H9 (cell line): ENCODE measurements around the gene OPN5. TPM values are rescaled to one million over a fixed set of nuclear protein-coding genes. Genes with fewer than 3 reads are reported as not detected.
A peak's percentile ranks its signal among the peaks of the same experiment; 100 is the strongest.

Experiments used
- DNase-seq: peaks from one replicate; pipeline ENCODE4 v3.0.0-alpha.2; 2017
- H2AFZ ChIP-seq: one replicate; pipeline ENCODE4 v1.6.1; 2013; ENCODE audit warnings: mild to moderate bottlenecking, low read length, control low read depth, moderate library complexity
- H2AK5ac ChIP-seq: 2 replicates; pipeline ENCODE4 v1.6.1; 2013; ENCODE audit warnings: low read length, control low read depth, mixed read lengths; ENCODE audit not compliant: insufficient read length
- H2BK120ac ChIP-seq: one replicate; pipeline ENCODE4 v1.6.1; 2013; ENCODE audit warnings: low read depth, mild to moderate bottlenecking, low read length, control low read depth, inconsistent platforms; ENCODE audit not compliant: poor library complexity, severe bottlenecking
- H2BK12ac ChIP-seq: 2 replicates; pipeline ENCODE4 v1.6.1; 2013; ENCODE audit warnings: low read length, control low read depth, mixed read lengths, low read depth; ENCODE audit not compliant: insufficient read length
- H2BK15ac ChIP-seq: 2 replicates; pipeline ENCODE4 v1.6.1; 2013; ENCODE audit warnings: low read depth, low read length, control low read depth
- H2BK20ac ChIP-seq: one replicate; pipeline ENCODE4 v1.6.1; 2013; ENCODE audit warnings: low read depth, mild to moderate bottlenecking, low read length, control low read depth, inconsistent platforms; ENCODE audit not compliant: poor library complexity, severe bottlenecking
- H2BK5ac ChIP-seq: 2 replicates; pipeline ENCODE4 v1.6.1; 2013; ENCODE audit warnings: low read length, control low read depth, mixed read lengths; ENCODE audit not compliant: insufficient read length
- H3K14ac ChIP-seq: 2 replicates; pipeline ENCODE4 v1.6.1; 2013; ENCODE audit warnings: low read length, control low read depth; ENCODE audit not compliant: insufficient read depth
- H3K18ac ChIP-seq: 2 replicates; pipeline ENCODE4 v1.6.1; 2013; ENCODE audit warnings: low read depth, mild to moderate bottlenecking, mixed read lengths, low read length, control low read depth; ENCODE audit not compliant: insufficient read length
- H3K23ac ChIP-seq: 2 replicates; pipeline ENCODE4 v1.6.1; 2013; ENCODE audit warnings: low read length, control low read depth, mixed read lengths, low read depth; ENCODE audit not compliant: insufficient read length
- H3K23me2 ChIP-seq: 2 replicates; pipeline ENCODE4 v1.6.1; 2013; ENCODE audit warnings: low read depth, mild to moderate bottlenecking, mixed read lengths, low read length, control low read depth; ENCODE audit not compliant: insufficient read length, poor library complexity, severe bottlenecking
- H3K27ac ChIP-seq: 2 replicates; pipeline ENCODE4 v1.5.1; 2013; ENCODE audit warnings: low read length, control low read depth, mixed read lengths, low read depth; ENCODE audit not compliant: insufficient read length
- H3K27me3 ChIP-seq: 2 replicates; pipeline ENCODE4 v1.6.1; 2013; ENCODE audit warnings: low read length, control low read depth, inconsistent platforms; ENCODE audit not compliant: insufficient read depth
- H3K4ac ChIP-seq: 2 replicates; pipeline ENCODE4 v1.6.1; 2013; ENCODE audit warnings: low read depth, mild to moderate bottlenecking, control low read depth, inconsistent platforms, low read length, moderate library complexity
- H3K4me1 ChIP-seq: 2 replicates; pipeline ENCODE4 v1.6.1; 2013; ENCODE audit warnings: low read length, control low read depth, inconsistent platforms; ENCODE audit not compliant: insufficient read depth
- H3K4me2 ChIP-seq: 2 replicates; pipeline ENCODE4 v1.6.1; 2013; ENCODE audit warnings: low read length, control low read depth, mixed read lengths; ENCODE audit not compliant: insufficient read length, insufficient read depth
- H3K56ac ChIP-seq: 2 replicates; pipeline ENCODE4 v1.6.1; 2013; ENCODE audit warnings: low read depth, mild to moderate bottlenecking, mixed read lengths, low read length, control low read depth; ENCODE audit not compliant: insufficient read length
- H3K79me1 ChIP-seq: 2 replicates; pipeline ENCODE4 v1.6.1; 2013; ENCODE audit warnings: low read depth, mild to moderate bottlenecking, moderate library complexity, low read length, control low read depth, inconsistent platforms; ENCODE audit not compliant: insufficient read depth, poor library complexity, severe bottlenecking
- H3K79me2 ChIP-seq: 2 replicates; pipeline ENCODE4 v1.6.1; 2013; ENCODE audit warnings: low read length, control low read depth, inconsistent platforms; ENCODE audit not compliant: insufficient read depth
- H3K9ac ChIP-seq: 2 replicates; pipeline ENCODE4 v1.6.1; 2013; ENCODE audit warnings: low read length, control low read depth, mixed read lengths; ENCODE audit not compliant: insufficient read length; ENCODE audit errors: extremely low read depth
- H3K9me3 ChIP-seq: one replicate; pipeline ENCODE4 v1.6.1; 2013; ENCODE audit warnings: low read depth, low read length, inconsistent platforms; ENCODE audit not compliant: control insufficient read depth
- H3T11ph ChIP-seq: one replicate; pipeline ENCODE4 v1.6.1; 2013; ENCODE audit warnings: mild to moderate bottlenecking, low read length, control low read depth, inconsistent platforms
- H4K20me1 ChIP-seq: one replicate; pipeline ENCODE4 v1.6.1; 2013; ENCODE audit not compliant: control insufficient read depth, insufficient read length, insufficient read depth
- H4K5ac ChIP-seq: 2 replicates; pipeline ENCODE4 v1.6.1; 2013; ENCODE audit warnings: low read depth, mild to moderate bottlenecking, mixed read lengths, low read length, control low read depth; ENCODE audit not compliant: insufficient read length
- H4K8ac ChIP-seq: replicated peaks from 2 replicates; pipeline ENCODE4 v1.6.1; 2013; ENCODE audit warnings: low read length, control low read depth, mixed read lengths, low read depth; ENCODE audit not compliant: insufficient read length
- H4K91ac ChIP-seq: 2 replicates; pipeline ENCODE4 v1.6.1; 2013; ENCODE audit warnings: low read depth, mild to moderate bottlenecking, moderate library complexity, mixed read lengths, low read length, control low read depth; ENCODE audit not compliant: insufficient read length
- H3K27ac Mint-ChIP-seq, 3 experiments: 2 replicates in 2 of 3; 3 replicates in 1 of 3; pipeline ENCODE4 v1.8.0; 2020 to 2021; ENCODE audit warnings: mixed read lengths in 3 of 3, mild to moderate bottlenecking in 1 of 3, moderate library complexity in 1 of 3
- H3K27me3 Mint-ChIP-seq: 2 replicates; pipeline ENCODE4 v1.8.0; 2021; ENCODE audit warnings: low read depth, mild to moderate bottlenecking, moderate library complexity, mixed read lengths
- H3K36me3 Mint-ChIP-seq, 3 experiments: 2 replicates in 2 of 3; 3 replicates in 1 of 3; pipeline ENCODE4 v1.8.0; 2020 to 2021; ENCODE audit warnings: low read depth in 3 of 3, mixed read lengths in 3 of 3; ENCODE audit not compliant: insufficient read depth in 1 of 3
- H3K4me1 Mint-ChIP-seq, 2 experiments: 2 replicates each; pipeline ENCODE4 v1.8.0; 2020; ENCODE audit warnings: mixed read lengths in 2 of 2
- H3K4me3 Mint-ChIP-seq, 2 experiments: 2 replicates in 1 of 2; 3 replicates in 1 of 2; pipeline ENCODE4 v1.8.0; 2020 to 2021; ENCODE audit warnings: mild to moderate bottlenecking in 2 of 2, mixed read lengths in 2 of 2, moderate library complexity in 1 of 2
- H3K9me3 Mint-ChIP-seq, 2 experiments: 2 replicates in 1 of 2; 3 replicates in 1 of 2; pipeline ENCODE4 v1.8.0; 2020; ENCODE audit warnings: mild to moderate bottlenecking in 2 of 2, mixed read lengths in 2 of 2, moderate library complexity in 1 of 2
- WGBS: extraction: QIAGEN DNeasy Blood & Tissue Kit; methylation state at CpG from one replicate; pipeline ENCODE4 v1.1.7; 2013; ENCODE audit warnings: missing lambda C conversion rate, low lambda C conversion rate, mixed read lengths; ENCODE audit not compliant: insufficient read length; ENCODE audit errors: extremely low coverage; 5-methylcytosine and 5-hydroxymethylcytosine counted together
- total RNA-seq: library from RNA; stranded (reverse); gene quantifications from 2 replicates; pipeline ENCODE4 v1.2.1, GENCODE V29; 2021
- TF ChIP-seq, protein P1 (sequence below): fragments of 200-600 bp; sonication (generic); conservative IDR thresholded peaks from 3 replicates; pipeline ENCODE4 v1.8.0; 2021; ENCODE audit warnings: antibody characterized with exemption, mild to moderate bottlenecking

OPN5 gene
- total RNA-seq, 1 experiment from 2014 or later: not detected

DNA sequence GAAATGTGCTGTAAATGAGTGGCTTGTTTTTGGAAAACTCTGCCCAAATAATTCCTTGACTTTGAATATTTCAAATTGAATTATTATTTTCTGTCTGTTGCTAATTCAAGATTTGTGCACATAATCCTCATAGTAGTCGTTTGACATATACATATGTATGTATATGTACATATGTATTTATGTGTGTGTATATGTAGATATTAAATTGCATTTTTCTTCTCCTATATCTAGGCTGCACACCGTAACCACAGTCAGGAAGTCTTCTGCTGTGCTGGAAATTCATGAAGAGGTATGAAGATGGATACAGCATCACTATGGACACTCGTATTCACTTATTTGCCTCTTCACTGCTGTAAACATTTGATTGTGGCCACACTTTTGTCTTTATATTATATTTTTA, 29.6 kb downstream of the OPN5 start:
- H3T11ph ChIP-seq: no peak overlapping the region
- H4K8ac ChIP-seq: no peak overlapping the region
- H4K91ac ChIP-seq: no peak overlapping the region
- H3K27ac ChIP-seq: no peak overlapping the region
- H2BK15ac ChIP-seq: no peak overlapping the region
- DNase-seq: no peak
- TF ChIP-seq, protein P1, sequence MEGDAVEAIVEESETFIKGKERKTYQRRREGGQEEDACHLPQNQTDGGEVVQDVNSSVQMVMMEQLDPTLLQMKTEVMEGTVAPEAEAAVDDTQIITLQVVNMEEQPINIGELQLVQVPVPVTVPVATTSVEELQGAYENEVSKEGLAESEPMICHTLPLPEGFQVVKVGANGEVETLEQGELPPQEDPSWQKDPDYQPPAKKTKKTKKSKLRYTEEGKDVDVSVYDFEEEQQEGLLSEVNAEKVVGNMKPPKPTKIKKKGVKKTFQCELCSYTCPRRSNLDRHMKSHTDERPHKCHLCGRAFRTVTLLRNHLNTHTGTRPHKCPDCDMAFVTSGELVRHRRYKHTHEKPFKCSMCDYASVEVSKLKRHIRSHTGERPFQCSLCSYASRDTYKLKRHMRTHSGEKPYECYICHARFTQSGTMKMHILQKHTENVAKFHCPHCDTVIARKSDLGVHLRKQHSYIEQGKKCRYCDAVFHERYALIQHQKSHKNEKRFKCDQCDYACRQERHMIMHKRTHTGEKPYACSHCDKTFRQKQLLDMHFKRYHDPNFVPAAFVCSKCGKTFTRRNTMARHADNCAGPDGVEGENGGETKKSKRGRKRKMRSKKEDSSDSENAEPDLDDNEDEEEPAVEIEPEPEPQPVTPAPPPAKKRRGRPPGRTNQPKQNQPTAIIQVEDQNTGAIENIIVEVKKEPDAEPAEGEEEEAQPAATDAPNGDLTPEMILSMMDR: no peak
- no peak overlapping the region for H2AK5ac ChIP-seq
- no peak overlapping the region for H2BK12ac ChIP-seq
- H3K9ac ChIP-seq: no peak overlapping the region
- H3K23ac ChIP-seq: no peak overlapping the region
- no peak overlapping the region for H3K56ac ChIP-seq
- no peaks in the 10 kb centered on the region for H3K36me3 Mint-ChIP-seq
- peaks cover 3 to 4% of the 10 kb centered on the region in 2 experiments; a peak in 3 of 4 replicates for H3K4me1 Mint-ChIP-seq
- H3K14ac ChIP-seq: no peak overlapping the region
- H3K27me3 Mint-ChIP-seq: peaks cover 2% of the 10 kb centered on the region
- no peak overlapping the region for H2BK120ac ChIP-seq
- no peaks in the 10 kb centered on the region for H3K23me2 ChIP-seq
- no peak overlapping the region for H2AFZ ChIP-seq
- no peaks in the 10 kb centered on the region for H3K9me3 ChIP-seq
- no peak overlapping the region for H3K4me2 ChIP-seq
- no peak overlapping the region for H3K27ac Mint-ChIP-seq
- no peak overlapping the region for H4K5ac ChIP-seq
- no peaks in the 10 kb centered on the region for H3K9me3 Mint-ChIP-seq
- no CpG with 5 or more reads among the region's 3 CpGs for WGBS
- H3K4me1 ChIP-seq: no peaks in the 10 kb centered on the region
- no peaks in the 10 kb centered on the region for H4K20me1 ChIP-seq
- H3K4ac ChIP-seq: no peak overlapping the region
- no peak overlapping the region for H3K4me3 Mint-ChIP-seq
- H2BK5ac ChIP-seq: no peak overlapping the region
- no peaks in the 10 kb centered on the region for H3K27me3 ChIP-seq
- H3K79me2 ChIP-seq: no peaks in the 10 kb centered on the region
- H3K18ac ChIP-seq: no peak overlapping the region
- no peaks in the 10 kb centered on the region for H3K79me1 ChIP-seq
- peak overlapping the region; percentile 11 for H2BK20ac ChIP-seq
